ENCODE results near the gene SPSB4.

GRCh38 chr3:141055536-141056445 is 4.6 kb downstream of the SPSB4 start:
- TF ChIP-seq, protein P1, sequence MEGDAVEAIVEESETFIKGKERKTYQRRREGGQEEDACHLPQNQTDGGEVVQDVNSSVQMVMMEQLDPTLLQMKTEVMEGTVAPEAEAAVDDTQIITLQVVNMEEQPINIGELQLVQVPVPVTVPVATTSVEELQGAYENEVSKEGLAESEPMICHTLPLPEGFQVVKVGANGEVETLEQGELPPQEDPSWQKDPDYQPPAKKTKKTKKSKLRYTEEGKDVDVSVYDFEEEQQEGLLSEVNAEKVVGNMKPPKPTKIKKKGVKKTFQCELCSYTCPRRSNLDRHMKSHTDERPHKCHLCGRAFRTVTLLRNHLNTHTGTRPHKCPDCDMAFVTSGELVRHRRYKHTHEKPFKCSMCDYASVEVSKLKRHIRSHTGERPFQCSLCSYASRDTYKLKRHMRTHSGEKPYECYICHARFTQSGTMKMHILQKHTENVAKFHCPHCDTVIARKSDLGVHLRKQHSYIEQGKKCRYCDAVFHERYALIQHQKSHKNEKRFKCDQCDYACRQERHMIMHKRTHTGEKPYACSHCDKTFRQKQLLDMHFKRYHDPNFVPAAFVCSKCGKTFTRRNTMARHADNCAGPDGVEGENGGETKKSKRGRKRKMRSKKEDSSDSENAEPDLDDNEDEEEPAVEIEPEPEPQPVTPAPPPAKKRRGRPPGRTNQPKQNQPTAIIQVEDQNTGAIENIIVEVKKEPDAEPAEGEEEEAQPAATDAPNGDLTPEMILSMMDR (IDR thresholded peaks at IDR 0.05): no peak
- TF ChIP-seq EP300 (IDR thresholded peaks at IDR 0.05) (no peak), POLR2A (IDR thresholded peaks at IDR 0.05) (no peak)

Measured in ovary (tissue), 3 donors.